ENCODE data around the gene NCOA1.

- TF ChIP-seq CTCF (IDR thresholded peaks at IDR 0.05) (no peak), POLR2A (IDR thresholded peaks at IDR 0.05) (no peak)
These were observed 2.7 kb downstream of the NCOA1 start for GRCh38 chr2:24493713-24494112.

Data from vagina (tissue), 2 donors.